Measurements from ENCODE around the gene LAMB4.

DNA sequence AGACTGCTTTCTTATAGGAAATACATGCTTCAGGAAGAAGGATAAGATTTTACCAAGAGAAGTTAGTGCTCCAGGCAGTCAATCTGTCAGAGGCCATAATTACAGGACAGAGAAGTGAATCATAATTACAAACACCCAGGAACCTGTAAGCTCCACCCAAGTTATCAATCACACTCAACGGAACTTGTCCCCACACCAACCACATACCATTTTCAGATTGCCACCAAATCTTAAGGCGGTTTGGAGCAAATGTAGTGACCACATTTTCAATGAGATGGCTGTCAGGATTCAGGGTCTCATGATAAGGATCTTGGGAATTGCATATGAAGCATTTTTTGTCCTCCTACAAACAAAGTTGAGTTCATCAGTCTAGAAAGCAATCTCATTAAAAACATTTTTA lies 132.0 kb downstream of the LAMB4 start:
- TF ChIP-seq, protein P1, sequence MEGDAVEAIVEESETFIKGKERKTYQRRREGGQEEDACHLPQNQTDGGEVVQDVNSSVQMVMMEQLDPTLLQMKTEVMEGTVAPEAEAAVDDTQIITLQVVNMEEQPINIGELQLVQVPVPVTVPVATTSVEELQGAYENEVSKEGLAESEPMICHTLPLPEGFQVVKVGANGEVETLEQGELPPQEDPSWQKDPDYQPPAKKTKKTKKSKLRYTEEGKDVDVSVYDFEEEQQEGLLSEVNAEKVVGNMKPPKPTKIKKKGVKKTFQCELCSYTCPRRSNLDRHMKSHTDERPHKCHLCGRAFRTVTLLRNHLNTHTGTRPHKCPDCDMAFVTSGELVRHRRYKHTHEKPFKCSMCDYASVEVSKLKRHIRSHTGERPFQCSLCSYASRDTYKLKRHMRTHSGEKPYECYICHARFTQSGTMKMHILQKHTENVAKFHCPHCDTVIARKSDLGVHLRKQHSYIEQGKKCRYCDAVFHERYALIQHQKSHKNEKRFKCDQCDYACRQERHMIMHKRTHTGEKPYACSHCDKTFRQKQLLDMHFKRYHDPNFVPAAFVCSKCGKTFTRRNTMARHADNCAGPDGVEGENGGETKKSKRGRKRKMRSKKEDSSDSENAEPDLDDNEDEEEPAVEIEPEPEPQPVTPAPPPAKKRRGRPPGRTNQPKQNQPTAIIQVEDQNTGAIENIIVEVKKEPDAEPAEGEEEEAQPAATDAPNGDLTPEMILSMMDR (IDR thresholded peaks at IDR 0.05) = no peak
- no peak for TF ChIP-seq POLR2A (IDR thresholded peaks at IDR 0.05)

Data from Peyer's patch (tissue), 4 donors.